Natural killer cell treated with Interleukin-12 subunit alpha and Interleukin-12 subunit beta and Interleukin-15 and Interleukin-18, amount 100 ng/mL, for 72 hours (primary cell): ENCODE data around the gene GSG1L. TPM values are rescaled to one million over a fixed set of nuclear protein-coding genes. Genes with fewer than 3 reads are reported as not detected.

ENCODE experiments used
- ATAC-seq, 2 donors: fragments of 150-1000 bp; cut with Tn5 transposase in 1 of 2; sonication (Bioruptor Pico), chemical (Tn5 transposase) in 1 of 2; 2 replicates each; pipeline ENCODE4 v1.10.0; 2021
- DNase-seq: peaks from one replicate; pipeline ENCODE4 v3.0.0; 2022; ENCODE audit warnings: low spot score
- H3K27ac Mint-ChIP-seq, 2 donors: 1 replicate in 1 of 2; 2 replicates in 1 of 2; pipeline ENCODE4 v1.8.0; 2022; ENCODE audit warnings: mixed read lengths in 2 of 2, mild to moderate bottlenecking in 1 of 2, moderate library complexity in 1 of 2
- H3K27me3 Mint-ChIP-seq, 2 donors: 1 replicate in 1 of 2; 2 replicates in 1 of 2; pipeline ENCODE4 v1.8.0; 2022; ENCODE audit warnings: mixed read lengths in 2 of 2
- H3K36me3 Mint-ChIP-seq: one replicate; pipeline ENCODE4 v1.8.0; 2022; ENCODE audit warnings: mixed read lengths
- H3K4me1 Mint-ChIP-seq, 2 donors: 1 replicate in 1 of 2; 2 replicates in 1 of 2; pipeline ENCODE4 v1.8.0; 2022; ENCODE audit warnings: low read depth in 2 of 2, mixed read lengths in 2 of 2, mild to moderate bottlenecking in 1 of 2
- H3K4me3 Mint-ChIP-seq: one replicate; pipeline ENCODE4 v1.8.0; 2022; ENCODE audit warnings: mixed read lengths
- H3K9me3 Mint-ChIP-seq: 2 replicates; pipeline ENCODE4 v1.8.0; 2022; ENCODE audit warnings: mixed read lengths
- total RNA-seq, 2 donors: library from RNA; stranded (reverse); gene quantifications; one replicate each; pipeline ENCODE4 v1.2.3, GENCODE V29; 2022

The GSG1L gene
- total RNA-seq, 2 donors from 2014 or later, result not detected

DNA sequence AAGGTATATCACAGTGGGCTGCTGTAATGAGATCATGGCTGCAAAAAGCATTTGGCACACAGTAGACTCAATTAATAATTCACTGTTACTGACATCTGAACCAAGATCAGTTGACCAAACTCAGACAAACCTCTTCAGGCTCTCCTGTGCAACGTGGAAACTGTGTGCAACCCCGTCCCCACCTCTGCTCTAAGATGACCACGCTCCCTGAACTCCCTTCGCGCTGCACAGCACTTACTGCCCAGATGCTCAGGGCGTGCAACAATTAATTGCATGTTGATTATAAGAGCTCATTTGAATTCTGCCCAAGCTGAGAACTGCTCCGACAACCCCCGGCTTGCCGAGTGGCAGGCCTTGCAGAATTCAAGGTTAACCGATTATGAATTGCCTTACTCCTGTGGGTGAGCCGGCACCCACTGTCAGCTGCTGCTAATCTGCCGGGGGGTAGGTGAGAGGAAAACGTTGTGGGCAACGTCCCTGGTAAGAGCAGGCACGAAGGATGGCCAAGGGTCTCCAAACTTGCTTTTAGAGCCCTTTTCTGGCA is 1.3 kb upstream of the GSG1L start:
- Mint-ChIP-seq H3K27me3 (peaks cover 24 to 32% of the 10 kb centered on the region in 2 donors), H3K4me3 (no peak overlapping the region), H3K9me3 (no peaks in the 10 kb centered on the region), H3K36me3 (no peaks in the 10 kb centered on the region), H3K4me1 (no peaks in the 10 kb centered on the region), H3K27ac (no peak overlapping the region)
- no peak for DNase-seq
- ATAC-seq, result no peak

DNA sequence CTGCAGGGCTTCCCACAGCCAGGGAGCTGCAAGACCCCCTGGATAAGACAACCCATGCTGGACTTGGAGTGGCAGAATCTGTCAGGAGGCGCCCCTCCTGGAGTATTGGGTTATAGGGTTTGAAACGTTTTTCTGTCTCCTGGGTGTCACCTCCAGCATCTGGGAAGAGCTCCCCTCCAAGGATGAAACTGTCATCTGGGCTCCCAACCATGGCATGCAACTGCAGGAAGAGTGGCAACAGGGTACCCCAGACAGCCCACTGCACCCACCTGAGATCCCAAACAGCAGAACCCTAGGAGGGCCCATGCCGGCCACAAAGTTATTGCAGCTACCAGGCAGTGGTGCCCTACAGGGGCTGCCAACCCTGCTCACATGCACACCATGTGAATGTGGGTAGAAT is 636 bp upstream of the GSG1L start:
- Mint-ChIP-seq H3K9me3 (no peaks in the 10 kb centered on the region), H3K27me3 (peaks cover 30 to 38% of the 10 kb centered on the region in 2 donors), H3K36me3 (no peaks in the 10 kb centered on the region), H3K4me1 (no peaks in the 10 kb centered on the region), H3K4me3 (no peak overlapping the region), H3K27ac (no peak overlapping the region)
- DNase-seq (no peak), ATAC-seq (peak in 1 of 2 donors; percentile 7)

DNA sequence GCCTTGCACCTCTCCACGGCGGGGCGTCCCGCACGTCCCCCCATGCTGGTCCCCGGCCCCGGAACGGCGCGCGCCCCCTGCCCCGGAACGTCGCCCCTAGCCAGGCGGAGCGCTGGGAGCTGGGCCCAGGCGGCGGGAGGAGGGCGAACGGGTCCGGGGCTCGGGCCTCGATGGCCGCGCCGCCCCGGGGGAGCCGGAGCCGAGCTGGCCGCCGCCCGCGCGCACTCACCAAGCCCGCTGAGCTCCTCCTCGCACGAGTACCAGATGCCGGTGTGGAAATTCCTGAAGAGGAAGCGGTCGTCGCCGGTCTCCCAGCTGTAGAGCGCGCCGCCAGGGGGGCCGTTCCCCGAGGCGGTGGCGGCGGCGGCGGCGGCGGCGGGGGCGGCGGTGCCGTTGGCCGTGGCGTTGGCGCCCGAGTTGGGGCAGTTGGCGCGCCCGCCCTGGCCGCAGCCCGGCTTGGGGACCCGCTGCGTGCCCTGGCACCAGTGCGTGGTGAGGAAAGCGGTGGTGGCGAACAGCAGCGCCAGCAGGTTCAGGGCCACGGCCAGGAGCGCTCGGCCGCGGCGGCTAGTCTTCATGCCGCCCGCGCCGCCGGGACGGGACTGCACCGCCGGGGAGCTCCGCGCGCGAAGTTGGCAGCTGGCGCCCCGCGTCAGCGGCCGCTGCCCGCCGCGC is 530 bp downstream of the GSG1L start:
- Mint-ChIP-seq H3K9me3 (no peaks in the 10 kb centered on the region), H3K36me3 (no peaks in the 10 kb centered on the region), H3K27ac (no peak overlapping the region), H3K4me1 (no peaks in the 10 kb centered on the region), H3K4me3 (no peak overlapping the region), H3K27me3 (peaks cover 38 to 44% of the 10 kb centered on the region in 2 donors)
- ATAC-seq (peak in 1 of 2 donors; percentile 3), DNase-seq (no peak)

DNA sequence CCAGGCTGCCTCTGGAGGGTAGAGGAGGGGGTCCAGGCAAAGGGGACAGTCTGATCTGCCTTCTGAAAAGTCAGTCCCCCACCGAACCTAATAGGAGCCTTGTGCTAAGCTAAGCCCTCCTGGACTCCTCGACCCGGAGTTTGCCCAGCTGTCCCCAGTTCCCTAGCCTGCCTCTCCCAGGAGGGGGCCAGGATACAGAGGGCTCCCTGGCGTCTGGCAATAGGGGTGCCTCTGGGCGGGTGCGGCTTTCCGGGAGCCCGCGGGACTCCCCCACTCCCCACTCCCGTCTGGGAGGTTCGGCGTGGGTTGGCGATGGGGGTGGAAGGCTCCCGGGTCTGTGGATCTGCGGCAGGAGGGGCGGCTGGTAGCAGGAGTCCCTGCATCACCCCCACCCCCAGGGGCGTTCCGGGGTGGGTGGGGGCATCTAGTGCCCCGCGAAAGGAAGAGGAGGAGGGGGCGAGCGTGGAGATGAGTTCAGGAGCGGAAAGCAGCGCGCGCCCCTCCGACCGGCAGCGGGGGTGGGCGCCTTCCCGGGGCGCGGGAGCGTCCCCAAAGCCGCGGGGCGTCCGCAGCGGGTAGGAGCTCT is 1.2 kb downstream of the GSG1L start:
- peaks cover 34 to 41% of the 10 kb centered on the region in 2 donors for H3K27me3 Mint-ChIP-seq
- H3K4me3 Mint-ChIP-seq, result no peak overlapping the region
- H3K27ac Mint-ChIP-seq, result no peak overlapping the region

DNA sequence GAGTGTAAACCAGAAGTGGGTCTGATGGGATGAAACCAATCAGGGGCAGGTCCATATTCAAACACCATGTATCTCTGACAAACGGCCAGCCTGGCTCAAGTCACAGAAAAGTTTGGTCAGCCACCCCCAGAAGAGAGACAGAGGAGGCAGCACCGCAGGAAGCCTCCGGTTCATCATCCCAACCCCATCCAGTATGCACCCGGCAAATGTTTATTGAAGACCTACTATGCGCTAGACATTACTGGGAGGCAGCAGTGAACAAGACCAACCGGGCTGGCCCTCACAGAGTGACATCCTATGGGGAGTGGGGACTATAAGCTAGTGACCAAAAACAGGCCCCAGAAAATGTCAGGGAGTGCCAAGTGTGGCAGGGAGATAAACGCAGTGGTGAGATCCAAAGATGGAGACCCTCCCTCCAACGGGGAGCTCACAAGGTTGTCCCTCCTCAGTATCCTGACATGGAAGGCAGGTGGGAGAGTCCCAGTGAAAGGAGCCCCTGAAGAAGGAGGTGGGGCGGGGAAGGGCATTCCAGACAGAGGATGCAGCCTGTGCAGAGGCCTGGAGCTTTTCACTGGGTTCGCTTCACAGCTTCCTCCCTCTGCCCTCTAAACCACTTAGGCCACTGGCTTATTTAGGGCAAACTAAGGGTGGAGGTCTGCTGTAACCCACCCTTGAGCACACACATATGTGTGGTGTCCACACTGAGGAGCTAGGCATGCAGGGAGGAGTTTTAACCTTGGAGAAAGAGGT is 2.0 kb downstream of the GSG1L start:
- Mint-ChIP-seq H3K4me3 (no peak overlapping the region), H3K27me3 (peaks cover 40 to 47% of the 10 kb centered on the region in 2 donors), H3K9me3 (no peaks in the 10 kb centered on the region), H3K36me3 (no peaks in the 10 kb centered on the region), H3K27ac (no peak overlapping the region), H3K4me1 (peaks cover 0 to 3% of the 10 kb centered on the region in 2 donors)
- no peak for DNase-seq
- no peak for ATAC-seq

More for the DNA sequence above, 1.2 kb downstream of the GSG1L start:
- ATAC-seq, result no peak
- Mint-ChIP-seq H3K36me3 (no peaks in the 10 kb centered on the region), H3K4me1 (no peaks in the 10 kb centered on the region), H3K9me3 (no peaks in the 10 kb centered on the region)
- DNase-seq, result no peak

DNA sequence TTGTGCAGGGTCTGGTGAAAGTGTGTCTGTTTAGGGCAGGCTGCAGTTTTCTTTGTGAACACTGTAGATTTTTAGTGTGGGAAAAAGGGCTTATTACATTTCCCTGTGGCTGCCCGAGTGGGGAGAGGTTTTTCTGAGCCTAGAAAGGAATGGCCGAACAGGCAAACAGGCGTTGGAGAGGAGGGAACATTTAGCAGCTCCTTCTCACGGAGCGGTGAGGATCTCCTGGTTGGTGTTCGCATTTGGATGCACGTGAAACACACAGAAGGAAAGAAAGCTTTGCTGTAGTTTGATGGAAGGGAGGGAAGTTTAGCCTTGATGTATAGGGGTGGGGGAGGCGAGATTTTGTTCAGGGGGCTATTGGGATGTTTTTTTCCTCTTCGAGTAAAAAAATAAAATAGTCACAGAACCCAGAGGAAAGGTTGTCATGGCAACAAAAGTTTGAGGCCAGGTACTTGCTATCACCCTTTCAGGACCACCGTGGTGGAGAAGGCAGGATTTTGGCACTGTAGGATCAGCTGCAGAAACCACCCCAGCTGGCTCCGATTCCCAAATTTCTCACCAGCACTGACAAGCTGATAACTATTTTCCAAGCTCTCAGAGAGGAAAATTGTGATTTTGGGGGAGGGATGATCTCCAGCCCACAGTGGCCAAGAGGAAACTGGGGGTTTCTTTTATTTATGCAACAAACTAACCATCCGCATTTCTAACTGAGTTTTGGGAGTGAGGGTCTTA is 3.5 kb downstream of the GSG1L start:
- Mint-ChIP-seq H3K4me1 (peaks cover 0 to 3% of the 10 kb centered on the region in 2 donors), H3K27me3 (peaks cover 39 to 41% of the 10 kb centered on the region in 2 donors), H3K4me3 (no peak overlapping the region), H3K9me3 (no peaks in the 10 kb centered on the region), H3K27ac (no peak overlapping the region), H3K36me3 (no peaks in the 10 kb centered on the region)
- no peak for DNase-seq
- no peak for ATAC-seq

DNA sequence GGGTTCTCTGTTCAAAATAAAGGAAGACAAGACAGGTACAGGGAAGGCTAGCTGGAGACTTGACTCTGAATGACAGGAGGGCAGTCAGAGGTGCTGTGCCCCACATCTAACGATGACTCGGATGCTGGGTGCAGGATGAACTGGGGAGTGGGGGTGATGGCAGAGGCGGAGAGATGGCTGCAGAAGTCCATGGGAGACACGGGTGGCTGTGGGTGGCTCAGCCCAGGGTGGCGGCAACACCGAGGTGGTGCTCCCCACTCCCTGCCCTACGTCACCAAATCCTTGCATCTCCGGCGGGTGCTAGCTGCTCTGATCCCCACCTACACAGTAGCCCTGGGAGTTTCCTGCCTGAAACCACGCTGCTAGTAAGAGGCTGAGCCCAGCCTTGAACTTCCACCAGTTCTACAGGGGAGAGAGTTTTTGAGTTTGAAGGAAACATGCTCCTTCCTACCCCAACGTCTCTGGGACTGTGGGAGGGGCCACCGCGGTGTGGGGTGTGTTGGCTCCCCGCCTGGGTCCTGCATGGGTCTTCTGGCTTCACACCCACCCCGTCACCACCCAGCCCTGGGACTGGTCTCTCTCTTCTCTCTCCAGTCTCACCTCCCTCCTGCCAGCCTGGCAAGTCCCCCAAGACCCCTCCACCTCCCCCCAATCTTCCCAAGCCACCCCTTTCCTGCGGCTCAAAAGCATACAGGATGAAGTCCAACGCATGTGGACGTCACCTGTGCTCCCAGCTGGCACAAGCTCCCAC is 4.5 kb downstream of the GSG1L start:
- H3K4me3 Mint-ChIP-seq, result no peak overlapping the region
- ATAC-seq (peak in 1 of 2 donors; percentile 21), DNase-seq (no peak)
- H3K27me3 Mint-ChIP-seq, result peaks cover 33 to 42% of the 10 kb centered on the region in 2 donors
- H3K9me3 Mint-ChIP-seq, result no peaks in the 10 kb centered on the region
- H3K4me1 Mint-ChIP-seq, result peaks cover 0 to 3% of the 10 kb centered on the region in 2 donors
- no peak overlapping the region for H3K27ac Mint-ChIP-seq
- H3K36me3 Mint-ChIP-seq, result no peaks in the 10 kb centered on the region

DNA sequence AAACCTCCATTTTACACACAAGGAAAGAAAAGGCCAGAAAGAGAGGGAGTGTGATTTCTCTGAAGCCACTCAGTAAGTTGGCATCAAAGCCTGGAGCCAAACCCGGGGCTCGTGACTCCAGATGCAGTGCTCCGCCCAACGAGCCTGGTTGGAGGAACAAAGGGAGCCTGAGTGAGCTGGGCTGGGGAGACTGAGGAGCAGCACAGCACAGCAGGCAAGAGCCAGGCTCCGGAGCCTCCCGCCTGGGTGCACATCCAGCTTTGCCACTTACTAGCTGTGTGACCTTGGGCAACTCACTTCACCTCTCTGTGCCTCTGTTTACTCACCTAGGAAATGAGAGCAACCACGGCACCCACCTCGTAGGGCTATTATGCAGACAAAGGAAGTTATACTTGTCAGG is 5.6 kb downstream of the GSG1L start:
- Mint-ChIP-seq H3K4me3 (no peak overlapping the region), H3K4me1 (peaks cover 0 to 3% of the 10 kb centered on the region in 2 donors), H3K36me3 (no peaks in the 10 kb centered on the region), H3K27ac (no peak overlapping the region), H3K27me3 (peaks cover 38 to 50% of the 10 kb centered on the region in 2 donors), H3K9me3 (no peaks in the 10 kb centered on the region)
- no peak for DNase-seq
- ATAC-seq, result no peak

DNA sequence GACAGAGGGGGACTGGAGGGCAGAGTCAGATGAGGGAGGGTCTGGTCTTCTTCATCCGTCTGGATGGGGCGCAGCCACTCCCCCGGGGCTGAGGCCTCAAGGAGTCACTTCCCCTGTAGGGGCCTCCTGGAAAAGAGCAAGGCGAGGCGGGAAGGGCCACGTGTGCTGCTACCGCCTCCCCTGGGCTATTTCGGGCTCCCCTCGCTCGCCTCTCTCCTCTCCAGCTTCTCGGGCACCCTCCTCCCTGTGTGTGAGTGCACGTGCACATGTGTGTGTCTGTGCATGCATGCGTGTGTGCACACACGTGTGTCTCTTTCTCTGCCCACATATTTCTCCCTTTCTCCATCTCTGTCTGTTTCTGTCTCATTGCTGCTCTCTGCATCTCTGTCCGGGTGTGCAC is 10.1 kb downstream of the GSG1L start:
- ATAC-seq (peak in 1 of 2 donors; percentile 48), DNase-seq (no peak)
- H3K27ac Mint-ChIP-seq, result no peak overlapping the region
- no peak overlapping the region for H3K4me3 Mint-ChIP-seq
- H3K9me3 Mint-ChIP-seq, result no peaks in the 10 kb centered on the region
- H3K4me1 Mint-ChIP-seq, result peaks cover 0 to 3% of the 10 kb centered on the region in 2 donors
- no peaks in the 10 kb centered on the region for H3K36me3 Mint-ChIP-seq
- peaks cover 17 to 24% of the 10 kb centered on the region in 2 donors for H3K27me3 Mint-ChIP-seq

DNA sequence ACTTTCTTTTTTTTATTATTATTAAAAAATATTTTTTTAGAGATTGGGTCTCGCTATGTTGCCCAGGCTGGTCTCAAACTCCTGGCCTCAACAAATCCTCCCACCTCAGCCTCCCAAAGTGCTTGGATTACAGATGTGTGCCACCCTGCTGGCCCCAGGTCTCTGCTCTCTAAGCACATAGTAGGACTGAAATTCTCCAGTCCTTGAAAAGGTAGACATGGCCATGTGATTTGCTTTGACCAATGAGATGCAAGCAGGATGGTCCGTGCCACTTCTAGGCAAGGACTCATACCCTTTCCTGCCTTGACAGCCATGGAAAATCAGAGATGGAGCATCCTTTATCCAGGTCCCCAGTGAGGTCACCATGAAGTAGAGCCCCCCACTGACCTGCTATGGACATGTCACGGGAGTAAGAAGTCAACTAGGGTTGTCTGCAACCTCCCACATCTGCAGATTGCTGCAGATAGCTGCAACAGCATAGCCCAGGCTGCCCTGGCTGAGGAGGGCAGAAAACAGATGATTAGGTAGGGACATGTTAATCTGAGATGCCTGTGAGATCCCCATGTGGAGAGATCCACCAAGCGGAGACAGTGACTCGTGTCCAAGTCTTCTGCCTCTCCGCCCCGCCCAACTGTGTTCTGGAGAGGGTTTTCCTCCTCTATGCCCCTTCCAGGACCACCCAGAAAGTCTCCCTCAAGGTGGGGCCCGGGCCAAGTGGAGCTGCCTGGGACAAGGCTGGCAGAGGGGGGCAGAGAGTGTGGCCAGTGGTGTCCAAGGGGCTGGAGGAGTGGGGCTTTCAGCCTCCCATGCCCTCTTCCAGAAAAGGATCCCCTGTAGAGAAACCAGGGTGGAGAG is 11.0 kb downstream of the GSG1L start:
- Mint-ChIP-seq H3K4me1 (peaks cover 0 to 3% of the 10 kb centered on the region in 2 donors), H3K27me3 (peaks cover 15 to 22% of the 10 kb centered on the region in 2 donors), H3K27ac (no peak overlapping the region), H3K9me3 (no peaks in the 10 kb centered on the region), H3K36me3 (no peaks in the 10 kb centered on the region), H3K4me3 (no peak overlapping the region)
- DNase-seq (no peak), ATAC-seq (no peak)

DNA sequence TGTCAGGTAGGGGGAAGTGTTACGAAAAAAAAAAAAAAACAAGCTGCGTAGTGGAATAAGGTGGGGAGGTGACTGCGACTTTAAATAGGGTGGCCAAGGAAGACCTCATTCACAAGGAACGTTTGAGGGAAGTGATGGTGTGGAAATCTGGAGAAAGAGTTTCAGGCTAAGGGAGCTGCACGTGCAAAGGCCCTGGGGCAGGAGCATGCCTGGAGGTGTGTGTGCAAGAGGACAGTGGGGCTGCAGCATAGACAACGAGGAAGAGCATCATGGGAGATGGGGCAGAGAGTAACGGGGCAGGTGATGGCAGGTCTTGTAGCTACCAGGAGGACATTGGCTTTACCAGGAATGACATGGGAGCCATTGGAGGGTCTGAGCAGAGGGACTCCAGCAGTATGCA is 12.0 kb downstream of the GSG1L start:
- no peak overlapping the region for H3K27ac Mint-ChIP-seq
- H3K9me3 Mint-ChIP-seq, result no peaks in the 10 kb centered on the region
- peaks cover 13 to 22% of the 10 kb centered on the region in 2 donors for H3K27me3 Mint-ChIP-seq
- peak in 1 of 2 donors; percentile 9 for ATAC-seq
- no peak overlapping the region for H3K4me3 Mint-ChIP-seq
- no peak for DNase-seq
- peaks cover 0 to 2% of the 10 kb centered on the region in 2 donors for H3K4me1 Mint-ChIP-seq
- no peaks in the 10 kb centered on the region for H3K36me3 Mint-ChIP-seq

DNA sequence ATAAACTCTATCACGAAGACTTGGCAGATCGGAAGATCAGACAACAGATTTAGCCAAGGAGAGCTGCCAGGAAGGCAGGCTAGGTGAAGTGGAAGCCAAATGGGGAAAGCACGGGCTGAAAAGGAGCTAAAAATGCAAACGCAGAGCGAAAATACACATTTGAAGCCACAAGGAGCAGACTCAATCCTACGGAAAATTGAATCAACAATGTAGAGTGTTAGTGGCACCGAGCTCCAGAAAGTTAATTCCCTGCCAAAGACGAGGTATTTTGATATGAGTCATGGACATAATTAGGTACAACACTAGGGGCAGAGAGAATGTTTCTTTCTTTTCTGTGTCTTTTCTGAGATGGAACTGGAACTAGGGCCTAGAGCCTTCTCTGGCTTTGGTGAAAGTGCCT is 20.7 kb downstream of the GSG1L start:
- no peak overlapping the region for H3K4me3 Mint-ChIP-seq
- peaks cover 0 to 2% of the 10 kb centered on the region in 2 donors for H3K4me1 Mint-ChIP-seq
- no peaks in the 10 kb centered on the region for H3K36me3 Mint-ChIP-seq
- no peak overlapping the region for H3K27ac Mint-ChIP-seq
- no peak for DNase-seq
- peaks cover 9 to 15% of the 10 kb centered on the region in 2 donors for H3K27me3 Mint-ChIP-seq
- no peaks in the 10 kb centered on the region for H3K9me3 Mint-ChIP-seq
- ATAC-seq, result no peak
